Right lobe of liver (tissue), 4 donors: Measurements from ENCODE around the gene PRR19.

Experiments
- CTCF ChIP-seq, 4 donors: fragments of 200-600 bp in 3 of 4; fragments of 450-650 bp in 1 of 4; IDR thresholded peaks; one replicate each; pipeline versions ENCODE4 v1.5.1 to v1.8.0; 2016 to 2022; ENCODE audit warnings: antibody characterized with exemption in 4 of 4, mild to moderate bottlenecking in 2 of 4
- POLR2A ChIP-seq: fragments of 450-650 bp; IDR thresholded peaks from one replicate; pipeline ENCODE4 v1.6.1; 2017; ENCODE audit warnings: antibody characterized with exemption, mild to moderate bottlenecking
- donor health status: DM: no; HTN: no; CAD: no.
- donor health status: DM: no; HTN: no; CAD: no.
- donor health status: DM: no; HTN: yes; CAD: no.

GRCh38 chr19:42276284-42276683 lies 25.6 kb upstream of the PRR19 start:
- TF ChIP-seq CTCF (IDR thresholded peaks at IDR 0.05) = no peak
- TF ChIP-seq POLR2A = no peak
